Chondrocyte (in vitro differentiated cells): ENCODE results near the gene APBB2. TPM values are rescaled to one million over a fixed set of nuclear protein-coding genes. Genes with fewer than 3 reads are reported as not detected.

Experiments used
- DNase-seq: peaks from one replicate; pipeline ENCODE4 v3.0.0; 2021; ENCODE audit warnings: mixed read lengths, low spot score
- H3K27ac Mint-ChIP-seq: one replicate; pipeline ENCODE4 v1.8.0; 2021; ENCODE audit warnings: mild to moderate bottlenecking, moderate library complexity, mixed read lengths; ENCODE audit not compliant: unreplicated experiment
- H3K27me3 Mint-ChIP-seq: 2 replicates; pipeline ENCODE4 v1.8.0; 2021; ENCODE audit warnings: low read depth, mixed read lengths
- H3K36me3 Mint-ChIP-seq: 2 replicates; pipeline ENCODE4 v1.8.0; 2021; ENCODE audit warnings: low read depth, mixed read lengths
- H3K4me1 Mint-ChIP-seq: 2 replicates; pipeline ENCODE4 v1.8.0; 2021; ENCODE audit warnings: low read depth, mild to moderate bottlenecking, mixed read lengths
- H3K4me3 Mint-ChIP-seq: one replicate; pipeline ENCODE4 v1.8.0; 2021; ENCODE audit warnings: mild to moderate bottlenecking, moderate library complexity, mixed read lengths; ENCODE audit not compliant: unreplicated experiment
- H3K9me3 Mint-ChIP-seq: 2 replicates; pipeline ENCODE4 v1.8.0; 2021; ENCODE audit warnings: low read depth, mixed read lengths
- CTCF ChIP-seq: fragments of 200-600 bp; sonication (generic); IDR thresholded peaks from 2 replicates; pipeline ENCODE4 v1.5.0; 2021; ENCODE audit warnings: antibody characterized with exemption, mild to moderate bottlenecking, moderate library complexity
- total RNA-seq: library from RNA; stranded (reverse); gene quantifications from 3 replicates; pipeline ENCODE4 v1.2.1, GENCODE V29; 2021

APBB2 gene
- total RNA-seq, 1 donor from 2014 or later, result 119 TPM

- Mint-ChIP-seq H3K27ac (no peak overlapping the region), H3K9me3 (no peaks in the 10 kb centered on the region), H3K4me3 (no peak overlapping the region), H3K36me3 (peaks cover 31% of the 10 kb centered on the region), H3K4me1 (no peaks in the 10 kb centered on the region), H3K27me3 (no peaks in the 10 kb centered on the region)
- no peak for TF ChIP-seq CTCF
- no peak for DNase-seq
Measured at GRCh38 chr4:40812856-40813255, 401.5 kb downstream of the APBB2 start.

GRCh38 chr4:40812386-40812785, 402.0 kb downstream of the APBB2 start:
- Mint-ChIP-seq H3K9me3 (no peaks in the 10 kb centered on the region), H3K36me3 (peaks cover 27% of the 10 kb centered on the region), H3K4me1 (no peaks in the 10 kb centered on the region), H3K27me3 (no peaks in the 10 kb centered on the region), H3K27ac (no peak overlapping the region), H3K4me3 (no peak overlapping the region)
- DNase-seq, result no peak
- TF ChIP-seq CTCF, result no peak

GRCh38 chr4:40811956-40812355, 402.4 kb downstream of the APBB2 start:
- no peak for DNase-seq
- Mint-ChIP-seq H3K4me1 (no peaks in the 10 kb centered on the region), H3K4me3 (no peak overlapping the region), H3K36me3 (peaks cover 27% of the 10 kb centered on the region), H3K27ac (no peak overlapping the region), H3K27me3 (no peaks in the 10 kb centered on the region), H3K9me3 (no peaks in the 10 kb centered on the region)
- no peak for TF ChIP-seq CTCF

- Mint-ChIP-seq H3K27ac (no peak overlapping the region), H3K4me1 (no peaks in the 10 kb centered on the region), H3K4me3 (no peak overlapping the region), H3K27me3 (no peaks in the 10 kb centered on the region), H3K9me3 (no peaks in the 10 kb centered on the region), H3K36me3 (peaks cover 15% of the 10 kb centered on the region)
- no peak for DNase-seq
- no peak for TF ChIP-seq CTCF
Measured at GRCh38 chr4:40808926-40809457, 405.4 kb downstream of the APBB2 start.

GRCh38 chr4:40804598-40804997, 409.7 kb downstream of the APBB2 start:
- H3K36me3 Mint-ChIP-seq, result peaks cover 10% of the 10 kb centered on the region
- no peak for TF ChIP-seq CTCF
- no peak for DNase-seq
- H3K27me3 Mint-ChIP-seq, result no peaks in the 10 kb centered on the region
- H3K4me3 Mint-ChIP-seq, result no peak overlapping the region
- H3K9me3 Mint-ChIP-seq, result no peaks in the 10 kb centered on the region
- no peaks in the 10 kb centered on the region for H3K4me1 Mint-ChIP-seq
- H3K27ac Mint-ChIP-seq, result no peak overlapping the region
